ENCODE results near the gene C12orf60. TPM values are rescaled to one million over a fixed set of nuclear protein-coding genes. Genes with fewer than 3 reads are reported as not detected.

Gene C12orf60
- total RNA-seq, 1 experiment from 2014 or later = 3.5 TPM

DNA sequence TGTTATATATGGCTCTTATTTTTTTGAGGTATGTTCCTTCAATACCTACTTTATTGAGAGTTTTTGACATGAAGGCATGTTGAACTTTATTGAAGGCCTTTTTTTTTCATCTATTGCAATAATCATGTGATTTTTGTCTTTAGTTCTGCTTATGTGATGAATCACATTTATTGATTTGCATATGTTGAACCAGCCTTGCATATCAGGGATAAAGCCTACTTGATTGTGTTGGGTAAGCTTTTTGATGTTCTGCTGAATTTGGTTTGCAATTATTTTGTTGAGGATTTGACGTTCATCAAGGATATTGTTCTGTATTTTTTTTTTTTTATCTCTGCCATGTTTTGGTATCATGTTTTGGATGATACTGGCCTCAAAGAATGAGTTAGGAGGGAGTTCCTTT is 55.0 kb downstream of the C12orf60 start:
- TF ChIP-seq POLR2A (IDR thresholded peaks at IDR 0.05; ENCODE audit: borderline replicate concordance, extremely low read depth, insufficient read depth, insufficient read length) (no peak), TCF7L2 (IDR thresholded peaks at IDR 0.05; ENCODE audit: borderline replicate concordance, extremely low read depth, insufficient read depth, insufficient read length) (no peak), SRF (IDR thresholded peaks at IDR 0.05; ENCODE audit: low read depth) (no peak), CEBPB (IDR thresholded peaks at IDR 0.05; ENCODE audit: low read depth) (no peak), SP1 (IDR thresholded peaks at IDR 0.05; ENCODE audit: low read depth) (no peak), FOSL1 (IDR thresholded peaks at IDR 0.05; ENCODE audit: low read depth) (no peak), CBX3 (IDR thresholded peaks at IDR 0.05; ENCODE audit: low read depth) (no peak), POLR2AphosphoS5 (IDR thresholded peaks at IDR 0.05; ENCODE audit: low read depth, low read length) (no peak), YY1 (IDR thresholded peaks at IDR 0.05; ENCODE audit: extremely low read depth, insufficient replicate concordance, low read depth, low read length) (no peak), EZH2phosphoT487 (IDR thresholded peaks at IDR 0.05; ENCODE audit: borderline replicate concordance) (no peak)
- TF ChIP-seq, protein P1, sequence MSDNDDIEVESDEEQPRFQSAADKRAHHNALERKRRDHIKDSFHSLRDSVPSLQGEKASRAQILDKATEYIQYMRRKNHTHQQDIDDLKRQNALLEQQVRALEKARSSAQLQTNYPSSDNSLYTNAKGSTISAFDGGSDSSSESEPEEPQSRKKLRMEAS (IDR thresholded peaks at IDR 0.05) = no peak
- TF ChIP-seq, protein P2, sequence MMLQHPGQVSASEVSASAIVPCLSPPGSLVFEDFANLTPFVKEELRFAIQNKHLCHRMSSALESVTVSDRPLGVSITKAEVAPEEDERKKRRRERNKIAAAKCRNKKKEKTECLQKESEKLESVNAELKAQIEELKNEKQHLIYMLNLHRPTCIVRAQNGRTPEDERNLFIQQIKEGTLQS (IDR thresholded peaks at IDR 0.05) = no peak
- Histone ChIP-seq H3K4me3 (replicated peaks in 1 of 2; ENCODE audit: low read depth in 1 of 2, low read length in 2 of 2) (no peak overlapping the region), H2AFZ (ENCODE audit: low read depth, low read length, poor library complexity, severe bottlenecking) (no peak overlapping the region), H4K20me1 (ENCODE audit: insufficient read depth) (no peaks in the 10 kb centered on the region), H3K27me3 (ENCODE audit: insufficient read depth, low read length) (no peaks in the 10 kb centered on the region), H3K9me3 (ENCODE audit: control insufficient read depth in 1 of 2, insufficient read depth in 1 of 2, low read depth in 1 of 2, low read length in 2 of 2) (no peaks in the 10 kb centered on the region), H3K4me1 (ENCODE audit: control insufficient read depth in 1 of 2, insufficient read depth in 2 of 2, low read length in 2 of 2) (no peaks in the 10 kb centered on the region), H3K79me2 (ENCODE audit: insufficient read depth, low read length) (no peaks in the 10 kb centered on the region), H3K4me2 (ENCODE audit: low read length) (no peak overlapping the region), H3K27ac (ENCODE audit: low read depth, low read length) (no peak overlapping the region), H3K9me2 (ENCODE audit: insufficient read depth) (no peaks in the 10 kb centered on the region), H3K9ac (ENCODE audit: low read length) (no peak overlapping the region), H3K36me3 (ENCODE audit: control insufficient read depth in 1 of 2, insufficient read depth in 2 of 2, low read length in 2 of 2) (no peaks in the 10 kb centered on the region)
- no TSS peak for BruUV-seq (replicated peaks)
- intact Hi-C loops (cut with micrococcal nuclease) = no loop called here
- ATAC-seq = no peak
- ChIA-PET RAD21 (ENCODE audit: low non-redundant PET in 1 of 2, low total read pairs in 2 of 2, uncharacterized antibody in 2 of 2, unreplicated experiment in 2 of 2) (no interaction called here), CTCF (no interaction called here), POLR2A (no interaction called here)
- DNase-seq (ENCODE audit: low read depth, low spot score) = no peak

DNA sequence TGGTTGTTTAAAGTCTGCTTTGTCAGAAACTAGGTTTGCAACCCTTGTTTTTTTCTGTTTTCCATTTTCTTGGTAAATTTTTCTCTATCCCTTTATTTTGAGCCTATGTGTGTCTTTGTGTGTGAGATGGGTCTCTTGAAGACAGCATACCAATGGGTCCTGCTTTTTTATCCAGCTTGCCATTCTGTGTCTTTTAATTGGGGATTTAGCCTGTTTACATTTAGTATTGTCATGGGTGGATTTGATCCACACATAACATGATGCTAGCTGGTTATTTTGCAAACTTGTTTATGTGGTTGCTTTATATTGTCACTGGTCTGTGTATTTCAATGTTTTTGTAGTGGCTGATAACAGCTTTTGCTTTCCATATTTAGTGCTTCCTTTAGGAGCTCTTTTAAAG is 57.0 kb downstream of the C12orf60 start:
- POLR2A ChIA-PET = no interaction called here
- intact Hi-C loops (cut with micrococcal nuclease) = no loop called here
- ATAC-seq (no peak), DNase-seq (ENCODE audit: low read depth, low spot score) (no peak)
- no peaks in the 10 kb centered on the region for H3K4me1 ChIP-seq (ENCODE audit: control insufficient read depth in 1 of 2, insufficient read depth in 2 of 2, low read length in 2 of 2)
- H3K4me2 ChIP-seq (ENCODE audit: low read length) = no peak overlapping the region
- H3K27ac ChIP-seq (ENCODE audit: low read depth, low read length) = no peak overlapping the region
- no peak overlapping the region for H2AFZ ChIP-seq (ENCODE audit: low read depth, low read length, poor library complexity, severe bottlenecking)
- no peaks in the 10 kb centered on the region for H3K36me3 ChIP-seq (ENCODE audit: control insufficient read depth in 1 of 2, insufficient read depth in 2 of 2, low read length in 2 of 2)
- no peaks in the 10 kb centered on the region for H4K20me1 ChIP-seq (ENCODE audit: insufficient read depth)
- no TSS peak for BruUV-seq (replicated peaks)
- H3K4me3 ChIP-seq (replicated peaks in 1 of 2; ENCODE audit: low read depth in 1 of 2, low read length in 2 of 2) = no peak overlapping the region
- H3K79me2 ChIP-seq (ENCODE audit: insufficient read depth, low read length) = no peaks in the 10 kb centered on the region
- CTCF ChIA-PET = no interaction called here
- TF ChIP-seq JUND (IDR thresholded peaks at IDR 0.05) = no peak
- TF ChIP-seq, protein P3, sequence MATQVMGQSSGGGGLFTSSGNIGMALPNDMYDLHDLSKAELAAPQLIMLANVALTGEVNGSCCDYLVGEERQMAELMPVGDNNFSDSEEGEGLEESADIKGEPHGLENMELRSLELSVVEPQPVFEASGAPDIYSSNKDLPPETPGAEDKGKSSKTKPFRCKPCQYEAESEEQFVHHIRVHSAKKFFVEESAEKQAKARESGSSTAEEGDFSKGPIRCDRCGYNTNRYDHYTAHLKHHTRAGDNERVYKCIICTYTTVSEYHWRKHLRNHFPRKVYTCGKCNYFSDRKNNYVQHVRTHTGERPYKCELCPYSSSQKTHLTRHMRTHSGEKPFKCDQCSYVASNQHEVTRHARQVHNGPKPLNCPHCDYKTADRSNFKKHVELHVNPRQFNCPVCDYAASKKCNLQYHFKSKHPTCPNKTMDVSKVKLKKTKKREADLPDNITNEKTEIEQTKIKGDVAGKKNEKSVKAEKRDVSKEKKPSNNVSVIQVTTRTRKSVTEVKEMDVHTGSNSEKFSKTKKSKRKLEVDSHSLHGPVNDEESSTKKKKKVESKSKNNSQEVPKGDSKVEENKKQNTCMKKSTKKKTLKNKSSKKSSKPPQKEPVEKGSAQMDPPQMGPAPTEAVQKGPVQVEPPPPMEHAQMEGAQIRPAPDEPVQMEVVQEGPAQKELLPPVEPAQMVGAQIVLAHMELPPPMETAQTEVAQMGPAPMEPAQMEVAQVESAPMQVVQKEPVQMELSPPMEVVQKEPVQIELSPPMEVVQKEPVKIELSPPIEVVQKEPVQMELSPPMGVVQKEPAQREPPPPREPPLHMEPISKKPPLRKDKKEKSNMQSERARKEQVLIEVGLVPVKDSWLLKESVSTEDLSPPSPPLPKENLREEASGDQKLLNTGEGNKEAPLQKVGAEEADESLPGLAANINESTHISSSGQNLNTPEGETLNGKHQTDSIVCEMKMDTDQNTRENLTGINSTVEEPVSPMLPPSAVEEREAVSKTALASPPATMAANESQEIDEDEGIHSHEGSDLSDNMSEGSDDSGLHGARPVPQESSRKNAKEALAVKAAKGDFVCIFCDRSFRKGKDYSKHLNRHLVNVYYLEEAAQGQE (IDR thresholded peaks at IDR 0.05; ENCODE audit: low read depth) = no peak
- no peak for TF ChIP-seq POLR2AphosphoS5 (IDR thresholded peaks at IDR 0.05; ENCODE audit: low read depth, low read length)
- TF ChIP-seq, protein P1 (IDR thresholded peaks at IDR 0.05) = no peak
- TF ChIP-seq ZNF274 (IDR thresholded peaks at IDR 0.05; ENCODE audit: low read depth, low read length) = no peak
- no peak for TF ChIP-seq EGR1 (IDR thresholded peaks at IDR 0.05; ENCODE audit: low read depth)
- TF ChIP-seq, protein P2 (IDR thresholded peaks at IDR 0.05) = no peak
- H3K27me3 ChIP-seq (ENCODE audit: insufficient read depth, low read length) = no peaks in the 10 kb centered on the region
- RAD21 ChIA-PET (ENCODE audit: low non-redundant PET in 1 of 2, low total read pairs in 2 of 2, uncharacterized antibody in 2 of 2, unreplicated experiment in 2 of 2) = no interaction called here
- H3K9me2 ChIP-seq (ENCODE audit: insufficient read depth) = no peaks in the 10 kb centered on the region
- H3K9ac ChIP-seq (ENCODE audit: low read length) = no peak overlapping the region
- H3K9me3 ChIP-seq (ENCODE audit: control insufficient read depth in 1 of 2, insufficient read depth in 1 of 2, low read depth in 1 of 2, low read length in 2 of 2) = no peaks in the 10 kb centered on the region
